GM19395 (cell line): ENCODE measurements around the gene SPEM1.
"Not testable (repeated sequence)": the region's sequence is repeated elsewhere in the genome, so short reads cannot be mapped to it uniquely, and the experiment has no call there.

Experiments
- ATAC-seq: cut with Tn5 transposase; IDR thresholded peaks from one replicate; pipeline ENCODE4 v1.9.1; 2021; ENCODE audit warnings: mild to moderate bottlenecking, moderate library complexity; ENCODE audit not compliant: unreplicated experiment

Gene SPEM1

GRCh38 chr17:7467498-7467897 is 47.4 kb downstream of the SPEM1 start:
- ATAC-seq, result no peak

DNA sequence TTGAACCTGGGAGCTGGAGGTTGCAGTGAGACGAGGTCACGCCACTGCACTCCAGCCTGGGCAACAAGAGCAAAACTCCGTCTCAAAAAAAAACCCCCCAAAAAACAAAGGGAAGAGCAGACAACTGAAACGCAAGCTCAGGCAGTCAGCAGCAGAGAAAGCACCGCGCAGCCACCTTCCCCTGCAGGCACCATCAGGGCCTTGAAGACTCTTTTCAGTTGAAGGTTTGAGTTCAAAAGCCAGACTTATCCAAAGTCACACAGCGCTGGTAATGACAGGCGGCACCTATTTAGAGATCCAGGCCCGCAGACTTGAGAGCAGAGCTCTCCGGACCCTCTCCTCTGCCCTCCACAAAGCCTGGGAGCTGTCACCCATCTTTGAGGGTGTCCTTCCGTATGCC is 48.2 kb downstream of the SPEM1 start:
- ATAC-seq, result no peak

DNA sequence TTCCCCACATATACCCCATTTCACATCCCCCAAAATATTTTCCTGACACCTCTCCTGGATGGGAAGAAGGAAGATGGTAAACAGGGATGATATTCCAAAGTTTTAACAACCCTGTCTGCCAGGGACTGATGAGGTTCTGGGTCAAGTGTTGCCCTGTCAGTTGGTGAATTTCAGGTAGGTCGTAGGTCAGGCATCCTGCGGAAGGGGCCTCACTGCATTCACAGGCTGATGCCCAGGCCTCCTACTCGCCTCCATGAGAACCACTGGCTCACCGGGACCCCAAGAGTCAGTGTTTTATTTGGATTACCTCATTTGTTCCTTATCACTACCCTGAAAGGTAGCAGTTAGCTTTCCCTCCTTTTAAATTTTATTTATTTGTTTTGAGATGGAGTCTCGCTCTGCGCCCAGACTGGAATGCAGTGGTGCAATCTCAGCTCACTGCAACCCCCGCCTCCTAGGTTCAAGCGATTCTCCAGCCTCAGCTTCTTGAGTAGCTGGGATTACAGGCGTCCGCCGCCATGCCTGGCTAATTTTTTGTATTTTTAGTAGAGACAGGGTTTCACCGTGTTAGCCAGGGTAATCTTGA is 48.8 kb downstream of the SPEM1 start:
- no peak for ATAC-seq

- ATAC-seq, result not testable (repeated sequence)
Observed at GRCh38 chr17:7469843-7470242, 49.7 kb downstream of the SPEM1 start.

GRCh38 chr17:7470457-7470973 is 50.4 kb downstream of the SPEM1 start:
- not testable (repeated sequence) for ATAC-seq
